Liver (tissue), 10 donors: ENCODE measurements around the gene HTATSF1. TPM values are rescaled to one million over a fixed set of nuclear protein-coding genes. Genes with fewer than 3 reads are reported as not detected.

Source experiments
- DNase-seq: peaks from one replicate; pipeline ENCODE4 v3.0.0-alpha.2; 2017; ENCODE audit warnings: low spot score
- H3K27ac ChIP-seq, 2 donors: one replicate each; pipeline ENCODE4 v1.7.0; 2013; ENCODE audit warnings: inconsistent platforms in 2 of 2, low read length in 2 of 2, control low read depth in 1 of 2, low read depth in 1 of 2, mild to moderate bottlenecking in 1 of 2
- H3K27me3 ChIP-seq, 4 donors: one replicate each; pipeline versions ENCODE4 v1.6.1 to v1.7.0; 2013; ENCODE audit warnings: low read length in 3 of 4, inconsistent platforms in 1 of 4, mild to moderate bottlenecking in 1 of 4, moderate library complexity in 1 of 4; ENCODE audit not compliant: control insufficient read depth in 4 of 4, insufficient read depth in 4 of 4
- H3K36me3 ChIP-seq, 4 donors: one replicate each; pipeline versions ENCODE4 v1.6.1 to v1.7.0; 2013; ENCODE audit warnings: low read length in 3 of 4, mild to moderate bottlenecking in 3 of 4, low read depth in 1 of 4, moderate library complexity in 1 of 4; ENCODE audit not compliant: control insufficient read depth in 4 of 4, insufficient read depth in 3 of 4
- H3K4me1 ChIP-seq, 4 donors: one replicate each; pipeline versions ENCODE4 v1.6.1 to v1.7.0; 2013; ENCODE audit warnings: low read length in 3 of 4, mild to moderate bottlenecking in 3 of 4, moderate library complexity in 1 of 4; ENCODE audit not compliant: control insufficient read depth in 4 of 4, insufficient read depth in 4 of 4
- H3K4me3 ChIP-seq, 3 donors: one replicate each; pipeline versions ENCODE4 v1.6.1 to v1.7.0; 2013; ENCODE audit warnings: low read length in 3 of 3, control low read depth in 1 of 3, low read depth in 1 of 3, mild to moderate bottlenecking in 1 of 3
- H3K9ac ChIP-seq, 2 donors: one replicate each; pipeline ENCODE4 v1.7.0; 2013; ENCODE audit warnings: low read length in 2 of 2, mild to moderate bottlenecking in 2 of 2, moderate library complexity in 2 of 2, control low read depth in 1 of 2, low read depth in 1 of 2
- H3K9me3 ChIP-seq, 4 donors: one replicate each; pipeline versions ENCODE4 v1.6.1 to v1.7.0; 2013; ENCODE audit warnings: low read length in 3 of 4; ENCODE audit not compliant: control insufficient read depth in 4 of 4
- ATF3 ChIP-seq: IDR thresholded peaks from 2 replicates; pipeline ENCODE4 v1.6.1; 2016; ENCODE audit warnings: antibody characterized with exemption
- CTCF ChIP-seq: fragments of 150-350 bp; IDR thresholded peaks from 2 replicates; pipeline ENCODE4 v1.5.1; 2017; ENCODE audit warnings: improper control_type of control experiment, low read depth, low read length; ENCODE audit not compliant: missing input control
- EGR1 ChIP-seq, 2 donors: IDR thresholded peaks; 2 replicates each; pipeline ENCODE4 v1.6.1; 2016 to 2018; ENCODE audit warnings: antibody characterized with exemption in 2 of 2, low read depth in 2 of 2
- FOXA1 ChIP-seq: IDR thresholded peaks from 2 replicates; pipeline ENCODE4 v1.6.1; 2016; ENCODE audit warnings: antibody characterized with exemption
- FOXA2 ChIP-seq: IDR thresholded peaks from 2 replicates; pipeline ENCODE4 v1.6.1; 2016; ENCODE audit warnings: antibody characterized with exemption
- GABPA ChIP-seq, 2 donors: IDR thresholded peaks in 1 of 2; conservative IDR thresholded peaks in 1 of 2; 2 replicates each; pipeline ENCODE4 v1.6.1; 2016; ENCODE audit warnings: antibody characterized with exemption in 2 of 2, mild to moderate bottlenecking in 1 of 2, moderate library complexity in 1 of 2
- HNF4A ChIP-seq, 2 donors: conservative IDR thresholded peaks; 2 replicates each; pipeline ENCODE4 v1.6.1; 2016; ENCODE audit warnings: antibody characterized with exemption in 2 of 2, mild to moderate bottlenecking in 2 of 2
- HNF4G ChIP-seq: IDR thresholded peaks from 2 replicates; pipeline ENCODE4 v1.6.1; 2016; ENCODE audit warnings: antibody characterized with exemption
- JUND ChIP-seq, 2 donors: IDR thresholded peaks; 2 replicates each; pipeline ENCODE4 v1.6.1; 2016; ENCODE audit warnings: antibody characterized with exemption in 2 of 2
- MAX ChIP-seq: IDR thresholded peaks from 2 replicates; pipeline ENCODE4 v1.6.1; 2016; ENCODE audit warnings: antibody characterized with exemption
- NR2F2 ChIP-seq: IDR thresholded peaks from 2 replicates; pipeline ENCODE4 v1.6.1; 2016; ENCODE audit warnings: antibody characterized with exemption
- RAD21 ChIP-seq, 2 donors: IDR thresholded peaks; 2 replicates each; pipeline ENCODE4 v1.6.1; 2016; ENCODE audit warnings: antibody characterized with exemption in 2 of 2, mild to moderate bottlenecking in 2 of 2
- REST ChIP-seq: IDR thresholded peaks from 2 replicates; pipeline ENCODE4 v1.6.1; 2016; ENCODE audit warnings: antibody characterized with exemption, mild to moderate bottlenecking
- RXRA ChIP-seq, 2 donors: IDR thresholded peaks; 2 replicates each; pipeline ENCODE4 v1.6.1; 2017 to 2018; ENCODE audit warnings: antibody characterized with exemption in 2 of 2, mild to moderate bottlenecking in 1 of 2
- SP1 ChIP-seq: IDR thresholded peaks from 2 replicates; pipeline ENCODE4 v1.6.1; 2018; ENCODE audit warnings: antibody characterized with exemption, mild to moderate bottlenecking
- TAF1 ChIP-seq: conservative IDR thresholded peaks from 2 replicates; pipeline ENCODE4 v1.6.1; 2016; ENCODE audit warnings: antibody characterized with exemption, mild to moderate bottlenecking
- YY1 ChIP-seq: IDR thresholded peaks from 2 replicates; pipeline ENCODE4 v1.6.1; 2016; ENCODE audit warnings: antibody characterized with exemption, mild to moderate bottlenecking
- ZBTB33 ChIP-seq: IDR thresholded peaks from 2 replicates; pipeline ENCODE4 v1.6.1; 2016; ENCODE audit warnings: antibody characterized with exemption
- WGBS: extraction: QIAGEN DNeasy Blood & Tissue Kit; methylation state at CpG from one replicate; pipeline ENCODE4 v1.1.7; 2013; 5-methylcytosine and 5-hydroxymethylcytosine counted together
- polyA plus RNA-seq, 2 donors: library from polyadenylated mRNA; stranded (reverse) in 1 of 2; unstranded in 1 of 2; fragments of 200-250 nt in 1 of 2; fragments of >200 nt in 1 of 2; fragmentation: Nextera tagmentation in 1 of 2; extraction: Ambion mirVana in 1 of 2; gene quantifications; one replicate each; pipeline versions ENCODE4 v1.2.1 to v1.2.3, GENCODE V29; 2013 to 2015
- small RNA-seq: library from RNA; depleted of rRNA; stranded (forward); fragments of <200 nt; gene quantifications from one replicate; pipeline ENCODE3, GENCODE V24; 2014
- total RNA-seq, 2 donors: library from RNA; depleted of rRNA; stranded (reverse); fragments of >200 nt; gene quantifications; one replicate each; pipeline ENCODE4 v1.2.3, GENCODE V29; 2014
- donor health status: healthy.
- donor health status: healthy.
- donor health status: healthy.
- donor health status: healthy.
- donor health status: healthy.

HTATSF1 gene
- total and polyA plus RNA-seq, 4 donors = 12.5 to 35.7 (median 14.1) TPM

- Histone ChIP-seq H3K4me3 (no peak overlapping the region), H3K4me1 (no peaks in the 10 kb centered on the region), H3K27ac (no peak overlapping the region), H3K9ac (no peak overlapping the region), H3K36me3 (no peaks in the 10 kb centered on the region), H3K27me3 (no peaks in the 10 kb centered on the region), H3K9me3 (no peaks in the 10 kb centered on the region)
- 64% methylated on average over 2 of the region's 2 CpGs for WGBS
- TF ChIP-seq GABPA (IDR thresholded peaks at IDR 0.05 in 1 of 2, conservative IDR thresholded peaks at IDR 0.05 in 1 of 2) = no peak
- TF ChIP-seq MAX = no peak
- TF ChIP-seq JUND (IDR thresholded peaks at IDR 0.05) = no peak
- no peak for TF ChIP-seq RAD21 (IDR thresholded peaks at IDR 0.05)
- TF ChIP-seq FOXA1 = no peak
- TF ChIP-seq RXRA (IDR thresholded peaks at IDR 0.05) = no peak
- TF ChIP-seq YY1 = no peak
- no peak for TF ChIP-seq HNF4G
- TF ChIP-seq NR2F2 = no peak
- no peak for TF ChIP-seq CTCF
- no peak for TF ChIP-seq SP1
- TF ChIP-seq HNF4A (conservative IDR thresholded peaks at IDR 0.05) = no peak
- TF ChIP-seq FOXA2 = no peak
- no peak for TF ChIP-seq ZBTB33
- no peak for TF ChIP-seq EGR1 (IDR thresholded peaks at IDR 0.05; ENCODE audit: low read depth in 2 of 2)
- TF ChIP-seq ATF3 = no peak
- no peak for TF ChIP-seq REST
- no peak for TF ChIP-seq TAF1
- no peak for DNase-seq
Observed at GRCh38 chrX:136555694-136556093, 58.3 kb downstream of the HTATSF1 start.

Small RNAs within 50 kb of the gene (small RNA-seq; reads per million reads assigned to genes)
- not detected for gene MIR934

Other genes starting within 250 kb of the HTATSF1 start
- gene MAP7D3, start 246.2 kb upstream of the HTATSF1 start, total RNA-seq = 1 to 10 TPM; 1.6 to 4.4 TPM
- gene MAP7D3, start 246.2 kb upstream of the HTATSF1 start, polyA plus RNA-seq = 1 to 10 TPM; 2.8 to 3.5 TPM
- gene ADGRG4, start 196.6 kb upstream of the HTATSF1 start, total RNA-seq = not detected
- under 1 TPM in 1 of 2 donors, not detected in 1; under 0.01 TPM for gene ADGRG4, start 196.6 kb upstream of the HTATSF1 start, polyA plus RNA-seq
- gene BRS3, start 9.6 kb upstream of the HTATSF1 start, total RNA-seq = not detected
- not detected for gene BRS3, start 9.6 kb upstream of the HTATSF1 start, polyA plus RNA-seq
- gene VGLL1, start 34.6 kb downstream of the HTATSF1 start, total RNA-seq = not detected
- gene VGLL1, start 34.6 kb downstream of the HTATSF1 start, polyA plus RNA-seq = not detected
- gene CD40LG, start 150.6 kb downstream of the HTATSF1 start, total RNA-seq = under 1 TPM; 0.17 to 0.19 TPM
- gene CD40LG, start 150.6 kb downstream of the HTATSF1 start, polyA plus RNA-seq = under 1 TPM in 1 of 2 donors, not detected in 1; 0.13 TPM